Naive B cell (primary cell): ENCODE data around the gene EPAS1. TPM values are rescaled to one million over a fixed set of nuclear protein-coding genes. Genes with fewer than 3 reads are reported as not detected.
A peak's percentile ranks its signal among the peaks of the same experiment; 100 is the strongest.

Experiments used
- ATAC-seq, 2 donors: fragments of 150-1000 bp; cut with Tn5 transposase; 2 replicates each; pipeline ENCODE4 v1.10.0; 2021; ENCODE audit warnings: low read depth in 2 of 2, mild to moderate bottlenecking in 2 of 2, moderate library complexity in 2 of 2
- DNase-seq: peaks from one replicate; pipeline ENCODE4 v3.0.0; 2022
- H3K27ac Mint-ChIP-seq, 6 donors: one replicate each; pipeline ENCODE4 v1.8.0; 2020 to 2022; ENCODE audit warnings: mild to moderate bottlenecking in 6 of 6, mixed read lengths in 6 of 6, moderate library complexity in 5 of 6, inconsistent platforms in 2 of 6
- H3K27me3 Mint-ChIP-seq, 3 donors: one replicate each; pipeline ENCODE4 v1.8.0; 2021 to 2022; ENCODE audit warnings: mixed read lengths in 3 of 3, mild to moderate bottlenecking in 1 of 3
- H3K36me3 Mint-ChIP-seq, 2 donors: one replicate each; pipeline ENCODE4 v1.8.0; 2020 to 2022; ENCODE audit warnings: mixed read lengths in 2 of 2, inconsistent platforms in 1 of 2, mild to moderate bottlenecking in 1 of 2
- H3K4me1 Mint-ChIP-seq, 3 donors: one replicate each; pipeline ENCODE4 v1.8.0; 2020 to 2022; ENCODE audit warnings: mixed read lengths in 3 of 3, inconsistent platforms in 1 of 3, mild to moderate bottlenecking in 1 of 3, moderate library complexity in 1 of 3
- H3K4me3 Mint-ChIP-seq, 8 donors: one replicate each; pipeline ENCODE4 v1.8.0; 2020 to 2022; ENCODE audit warnings: mild to moderate bottlenecking in 8 of 8, mixed read lengths in 8 of 8, moderate library complexity in 8 of 8, inconsistent platforms in 2 of 8
- H3K9me3 Mint-ChIP-seq, 7 donors: one replicate each; pipeline ENCODE4 v1.8.0; 2020 to 2022; ENCODE audit warnings: mixed read lengths in 7 of 7, mild to moderate bottlenecking in 5 of 7, inconsistent platforms in 2 of 7, moderate library complexity in 1 of 7
- polyA plus RNA-seq, 6 donors: library from polyadenylated mRNA; unstranded; fragments of 300-500 nt; fragmentation: Illumina TruSeq; gene quantifications; one replicate each; pipeline ENCODE4 v1.2.3, GENCODE V29; 2021; ENCODE audit warnings: low read depth in 6 of 6

The EPAS1 gene
- polyA plus RNA-seq, 6 donors from 2014 or later, result not detected

- ATAC-seq, result no peak
- no peak for DNase-seq
- no peaks in the 10 kb centered on the region for H3K27me3 Mint-ChIP-seq
- H3K27ac Mint-ChIP-seq, result no peak overlapping the region
- H3K4me3 Mint-ChIP-seq, result no peak overlapping the region
- no peaks in the 10 kb centered on the region for H3K36me3 Mint-ChIP-seq
- peaks cover 0 to 3% (median 0%) of the 10 kb centered on the region in 7 donors for H3K9me3 Mint-ChIP-seq
- H3K4me1 Mint-ChIP-seq, result no peaks in the 10 kb centered on the region
These were observed 80.7 kb downstream of the EPAS1 start for GRCh38 chr2:46377666-46378560.

DNA sequence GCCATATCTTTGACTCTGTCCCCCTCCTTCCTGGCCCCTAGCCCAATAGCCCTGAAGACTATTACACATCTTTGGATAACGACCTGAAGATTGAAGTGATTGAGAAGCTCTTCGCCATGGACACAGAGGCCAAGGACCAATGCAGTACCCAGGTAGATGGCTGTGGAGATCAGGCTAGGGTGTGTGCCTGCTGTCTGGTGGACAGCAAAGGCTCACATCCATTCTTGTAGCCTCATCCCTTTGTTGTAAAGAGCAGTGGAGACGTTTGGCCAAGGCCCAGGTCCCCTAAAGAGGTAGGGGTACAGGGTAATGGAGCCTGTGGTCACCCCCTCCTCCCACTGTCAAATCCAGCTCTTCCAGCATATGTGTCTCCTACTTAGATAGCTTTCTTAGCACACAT is 81.4 kb downstream of the EPAS1 start:
- peaks cover 0 to 1% (median 0%) of the 10 kb centered on the region in 3 donors for H3K27me3 Mint-ChIP-seq
- no peaks in the 10 kb centered on the region for H3K4me1 Mint-ChIP-seq
- no peaks in the 10 kb centered on the region for H3K36me3 Mint-ChIP-seq
- ATAC-seq (no peak), DNase-seq (no peak)
- no peak overlapping the region for H3K4me3 Mint-ChIP-seq
- no peaks in the 10 kb centered on the region for H3K9me3 Mint-ChIP-seq
- H3K27ac Mint-ChIP-seq, result no peak overlapping the region

- no peaks in the 10 kb centered on the region for H3K9me3 Mint-ChIP-seq
- H3K4me1 Mint-ChIP-seq, result no peaks in the 10 kb centered on the region
- ATAC-seq (no peak), DNase-seq (no peak)
- no peaks in the 10 kb centered on the region for H3K36me3 Mint-ChIP-seq
- H3K27ac Mint-ChIP-seq, result no peak overlapping the region
- peaks cover 0 to 4% (median 0%) of the 10 kb centered on the region in 3 donors for H3K27me3 Mint-ChIP-seq
- no peak overlapping the region for H3K4me3 Mint-ChIP-seq
These were observed 82.2 kb downstream of the EPAS1 start for GRCh38 chr2:46379213-46380037.

DNA sequence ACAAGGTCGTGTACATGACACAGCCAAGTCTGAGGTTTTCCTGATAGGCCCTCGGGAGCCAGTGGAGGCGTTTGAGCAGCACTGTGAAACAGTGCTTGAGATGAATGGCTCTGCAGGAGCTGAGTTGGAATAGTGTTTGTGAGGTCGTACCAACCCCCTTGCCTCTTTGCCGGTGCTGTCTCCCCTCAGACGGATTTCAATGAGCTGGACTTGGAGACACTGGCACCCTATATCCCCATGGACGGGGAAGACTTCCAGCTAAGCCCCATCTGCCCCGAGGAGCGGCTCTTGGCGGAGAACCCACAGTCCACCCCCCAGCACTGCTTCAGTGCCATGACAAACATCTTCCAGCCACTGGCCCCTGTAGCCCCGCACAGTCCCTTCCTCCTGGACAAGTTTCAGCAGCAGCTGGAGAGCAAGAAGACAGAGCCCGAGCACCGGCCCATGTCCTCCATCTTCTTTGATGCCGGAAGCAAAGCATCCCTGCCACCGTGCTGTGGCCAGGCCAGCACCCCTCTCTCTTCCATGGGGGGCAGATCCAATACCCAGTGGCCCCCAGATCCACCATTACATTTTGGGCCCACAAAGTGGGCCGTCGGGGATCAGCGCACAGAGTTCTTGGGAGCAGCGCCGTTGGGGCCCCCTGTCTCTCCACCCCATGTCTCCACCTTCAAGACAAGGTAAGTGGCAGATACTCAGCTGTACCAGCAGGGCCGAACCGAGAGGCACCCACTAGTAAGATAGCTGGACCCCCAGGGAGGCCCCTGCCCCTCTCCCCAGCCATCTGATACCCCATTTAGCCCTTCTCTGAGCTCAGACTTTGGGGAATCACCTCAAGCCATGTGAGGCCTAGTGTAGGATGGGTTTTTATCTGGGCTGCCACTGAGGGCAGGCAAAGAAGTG is 83.1 kb downstream of the EPAS1 start:
- peaks cover 0 to 4% (median 0%) of the 10 kb centered on the region in 3 donors for H3K27me3 Mint-ChIP-seq
- no peak overlapping the region for H3K4me3 Mint-ChIP-seq
- no peak for ATAC-seq
- no peaks in the 10 kb centered on the region for H3K4me1 Mint-ChIP-seq
- H3K36me3 Mint-ChIP-seq, result no peaks in the 10 kb centered on the region
- DNase-seq, result no peak
- H3K27ac Mint-ChIP-seq, result no peak overlapping the region
- H3K9me3 Mint-ChIP-seq, result no peaks in the 10 kb centered on the region

DNA sequence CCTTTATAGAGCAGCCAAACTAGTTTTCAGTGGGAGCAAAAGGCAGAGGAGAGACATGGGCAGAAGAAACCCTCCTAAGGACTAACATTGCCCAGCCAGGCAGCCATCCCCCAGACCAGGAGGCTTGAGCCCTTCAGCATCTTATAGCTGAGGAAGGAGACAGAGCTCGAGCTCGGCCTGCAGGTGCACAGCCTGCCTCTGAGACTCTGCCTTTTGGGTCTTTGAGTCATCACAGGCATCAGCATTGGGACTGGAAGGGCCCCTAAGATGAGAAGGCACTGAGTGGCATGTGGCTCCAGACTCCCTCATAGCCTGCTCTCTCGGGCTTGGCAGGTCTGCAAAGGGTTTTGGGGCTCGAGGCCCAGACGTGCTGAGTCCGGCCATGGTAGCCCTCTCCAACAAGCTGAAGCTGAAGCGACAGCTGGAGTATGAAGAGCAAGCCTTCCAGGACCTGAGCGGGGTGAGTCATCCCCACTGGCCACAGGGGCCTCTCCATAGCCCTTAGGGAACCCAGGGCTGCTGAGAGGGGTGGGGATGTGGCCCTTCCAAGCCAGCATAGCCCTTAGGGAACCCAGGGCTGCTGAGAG is 84.1 kb downstream of the EPAS1 start:
- Mint-ChIP-seq H3K27ac (peak overlapping the region in 1 of 6 donors; percentile 75), H3K36me3 (no peaks in the 10 kb centered on the region), H3K4me3 (no peak overlapping the region), H3K4me1 (no peaks in the 10 kb centered on the region), H3K27me3 (peaks cover 0 to 4% (median 0%) of the 10 kb centered on the region in 3 donors), H3K9me3 (no peaks in the 10 kb centered on the region)
- ATAC-seq (no peak), DNase-seq (no peak)

DNA sequence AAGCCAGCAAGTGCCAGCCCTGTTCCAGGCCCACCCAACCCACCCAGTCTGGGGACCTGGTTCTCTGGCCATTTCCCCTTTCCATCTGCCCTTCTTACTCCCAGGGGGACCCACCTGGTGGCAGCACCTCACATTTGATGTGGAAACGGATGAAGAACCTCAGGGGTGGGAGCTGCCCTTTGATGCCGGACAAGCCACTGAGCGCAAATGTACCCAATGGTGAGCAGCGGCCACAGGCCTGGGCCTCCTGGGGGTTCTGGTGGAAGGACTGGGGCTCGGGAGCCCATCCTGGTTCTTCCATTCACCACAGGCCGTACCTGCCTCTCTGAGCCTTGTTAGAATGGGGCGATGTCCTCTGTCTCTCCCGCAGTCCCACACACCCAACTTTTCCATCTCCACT is 84.7 kb downstream of the EPAS1 start:
- no peak overlapping the region for H3K4me3 Mint-ChIP-seq
- ATAC-seq (no peak), DNase-seq (no peak)
- peaks cover 0 to 4% (median 0%) of the 10 kb centered on the region in 3 donors for H3K27me3 Mint-ChIP-seq
- no peaks in the 10 kb centered on the region for H3K36me3 Mint-ChIP-seq
- H3K4me1 Mint-ChIP-seq, result no peaks in the 10 kb centered on the region
- H3K27ac Mint-ChIP-seq, result peak overlapping the region in 1 of 6 donors; percentile 22
- no peaks in the 10 kb centered on the region for H3K9me3 Mint-ChIP-seq

DNA sequence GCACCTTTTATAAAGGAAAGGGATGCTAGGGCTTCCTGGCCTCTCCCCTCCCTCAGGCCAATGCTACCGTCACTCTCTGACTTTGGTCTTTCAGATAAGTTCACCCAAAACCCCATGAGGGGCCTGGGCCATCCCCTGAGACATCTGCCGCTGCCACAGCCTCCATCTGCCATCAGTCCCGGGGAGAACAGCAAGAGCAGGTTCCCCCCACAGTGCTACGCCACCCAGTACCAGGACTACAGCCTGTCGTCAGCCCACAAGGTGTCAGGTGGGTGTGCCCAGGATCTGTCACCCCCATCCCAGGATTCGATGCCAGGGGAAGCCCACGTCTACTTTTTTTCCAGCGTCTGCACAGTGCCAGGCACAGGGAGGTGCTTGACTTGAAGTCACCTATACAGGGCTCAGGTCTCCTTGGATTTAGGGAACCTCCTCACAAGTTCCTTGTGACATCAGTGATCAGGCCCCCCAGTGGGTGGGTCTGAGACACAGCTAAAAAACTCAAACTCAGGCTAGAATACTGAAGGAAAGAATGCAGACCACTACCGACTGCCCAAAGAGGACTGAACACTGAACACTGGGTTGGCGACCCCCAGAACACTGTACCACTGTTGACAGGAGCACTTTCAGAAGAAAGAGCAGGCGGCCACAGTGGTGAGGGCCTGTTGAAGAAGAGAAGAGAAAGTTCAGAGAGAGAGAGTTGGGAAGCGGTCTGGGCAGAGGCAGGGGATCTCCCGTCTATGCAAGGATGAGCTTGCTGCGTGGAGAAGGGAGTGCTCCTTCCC is 85.3 kb downstream of the EPAS1 start:
- no peak for ATAC-seq
- Mint-ChIP-seq H3K4me3 (no peak overlapping the region), H3K27ac (peak overlapping the region in 1 of 6 donors; percentile 22), H3K9me3 (no peaks in the 10 kb centered on the region), H3K4me1 (no peaks in the 10 kb centered on the region), H3K36me3 (no peaks in the 10 kb centered on the region), H3K27me3 (peaks cover 0 to 4% (median 0%) of the 10 kb centered on the region in 3 donors)
- DNase-seq, result no peak

DNA sequence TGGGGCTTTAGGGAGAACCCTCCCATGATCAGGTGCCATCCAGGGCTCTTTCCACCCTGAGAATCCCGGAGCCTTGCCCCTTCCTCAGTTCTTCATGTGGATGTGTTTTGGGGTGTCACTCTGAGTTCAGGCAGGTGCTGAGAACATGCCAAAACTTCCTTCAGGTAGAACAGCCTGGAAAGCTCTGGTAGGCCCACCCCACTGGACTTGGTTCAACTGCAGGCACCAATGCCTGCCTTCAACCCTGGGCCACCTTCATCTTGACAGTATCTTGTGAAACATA is 85.8 kb downstream of the EPAS1 start:
- no peak for DNase-seq
- Mint-ChIP-seq H3K4me3 (no peak overlapping the region), H3K9me3 (no peaks in the 10 kb centered on the region), H3K27ac (no peak overlapping the region), H3K4me1 (no peaks in the 10 kb centered on the region), H3K27me3 (peaks cover 0 to 4% (median 0%) of the 10 kb centered on the region in 3 donors), H3K36me3 (no peaks in the 10 kb centered on the region)
- ATAC-seq, result no peak

- Mint-ChIP-seq H3K4me1 (no peaks in the 10 kb centered on the region), H3K36me3 (no peaks in the 10 kb centered on the region), H3K27ac (no peak overlapping the region), H3K9me3 (no peaks in the 10 kb centered on the region), H3K4me3 (no peak overlapping the region), H3K27me3 (peaks cover 0 to 5% (median 2%) of the 10 kb centered on the region in 3 donors)
- ATAC-seq (no peak), DNase-seq (no peak)
These were observed 86.7 kb downstream of the EPAS1 start for GRCh38 chr2:46383784-46384456.

GRCh38 chr2:46384457-46384815 is 87.2 kb downstream of the EPAS1 start:
- H3K4me1 Mint-ChIP-seq, result no peaks in the 10 kb centered on the region
- H3K36me3 Mint-ChIP-seq, result no peaks in the 10 kb centered on the region
- H3K27ac Mint-ChIP-seq, result no peak overlapping the region
- ATAC-seq (no peak), DNase-seq (no peak)
- H3K4me3 Mint-ChIP-seq, result no peak overlapping the region
- no peaks in the 10 kb centered on the region for H3K9me3 Mint-ChIP-seq
- peaks cover 0 to 11% (median 7%) of the 10 kb centered on the region in 3 donors for H3K27me3 Mint-ChIP-seq

DNA sequence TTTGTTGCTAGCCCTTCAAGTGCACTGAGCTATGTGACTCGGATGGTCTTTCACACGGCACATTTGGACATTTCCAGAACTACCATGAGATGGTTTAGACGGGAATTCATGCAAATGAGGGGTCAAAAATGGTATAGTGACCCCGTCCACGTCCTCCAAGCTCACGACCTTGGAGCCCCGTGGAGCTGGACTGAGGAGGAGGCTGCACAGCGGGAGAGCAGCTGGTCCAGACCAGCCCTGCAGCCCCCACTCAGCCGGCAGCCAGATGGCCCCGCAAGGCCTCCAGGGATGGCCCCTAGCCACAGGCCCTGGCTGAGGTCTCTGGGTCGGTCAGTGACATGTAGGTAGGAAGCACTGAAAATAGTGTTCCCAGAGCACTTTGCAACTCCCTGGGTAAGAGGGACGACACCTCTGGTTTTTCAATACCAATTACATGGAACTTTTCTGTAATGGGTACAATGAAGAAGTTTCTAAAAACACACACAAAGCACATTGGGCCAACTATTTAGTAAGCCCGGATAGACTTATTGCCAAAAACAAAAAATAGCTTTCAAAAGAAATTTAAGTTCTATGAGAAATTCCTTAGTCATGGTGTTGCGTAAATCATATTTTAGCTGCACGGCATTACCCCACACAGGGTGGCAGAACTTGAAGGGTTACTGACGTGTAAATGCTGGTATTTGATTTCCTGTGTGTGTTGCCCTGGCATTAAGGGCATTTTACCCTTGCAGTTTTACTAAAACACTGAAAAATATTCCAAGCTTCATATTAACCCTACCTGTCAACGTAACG is 88.8 kb downstream of the EPAS1 start:
- no peak overlapping the region for H3K27ac Mint-ChIP-seq
- no peak overlapping the region for H3K4me3 Mint-ChIP-seq
- no peaks in the 10 kb centered on the region for H3K36me3 Mint-ChIP-seq
- H3K27me3 Mint-ChIP-seq, result peaks cover 0 to 16% (median 11%) of the 10 kb centered on the region in 3 donors
- no peak for ATAC-seq
- no peaks in the 10 kb centered on the region for H3K4me1 Mint-ChIP-seq
- DNase-seq, result no peak
- no peaks in the 10 kb centered on the region for H3K9me3 Mint-ChIP-seq
